Stimulated activated CD8-positive, alpha-beta memory T cell treated with anti-CD3 and anti-CD28 coated beads, Interleukin-2, amount 100 ng/mL, for 48 hours (primary cell): ENCODE measurements around the gene CTNND2.
"Not testable (repeated sequence)": the region's sequence is repeated elsewhere in the genome, so short reads cannot be mapped to it uniquely, and the experiment has no call there.

Source experiments
- DNase-seq, 2 donors: peaks; one replicate each; pipeline ENCODE4 v3.0.0-alpha.2; 2020; ENCODE audit warnings: low read depth in 2 of 2

The CTNND2 gene

DNA sequence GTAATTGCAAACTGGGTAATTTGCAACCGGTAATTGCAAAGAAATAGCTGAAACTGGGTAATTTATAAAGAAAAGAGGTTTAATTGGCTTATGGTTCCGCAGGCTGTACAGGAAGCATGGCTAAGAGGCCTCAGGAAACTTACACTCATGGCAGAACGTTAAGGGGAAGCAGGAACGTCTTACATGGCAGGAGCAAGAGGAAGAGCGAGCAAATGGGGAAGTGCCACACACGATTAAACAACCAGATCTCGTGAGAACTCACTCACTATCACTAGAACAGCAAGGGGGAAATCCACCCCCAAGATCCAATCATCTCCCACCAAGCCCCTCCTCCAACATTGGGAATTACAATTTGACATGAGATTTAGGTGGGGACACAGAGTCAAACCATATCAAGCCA lies 590.6 kb downstream of the CTNND2 start:
- not testable (repeated sequence) for DNase-seq

DNA sequence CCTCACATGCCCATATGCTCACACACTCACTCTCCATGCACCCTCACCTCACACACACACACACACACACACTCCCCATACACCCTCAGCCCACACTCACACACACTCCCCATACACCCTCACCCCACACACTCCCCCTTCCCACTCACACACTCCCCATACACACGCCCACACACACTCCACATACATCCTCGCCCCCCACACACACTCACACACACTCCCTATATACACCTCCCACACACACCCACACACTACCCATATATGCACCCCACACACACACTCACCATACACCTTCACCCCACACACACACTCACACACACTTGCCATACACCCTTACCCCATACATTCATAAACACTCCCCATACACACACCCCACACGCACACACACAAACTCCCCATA lies 592.5 kb downstream of the CTNND2 start:
- no peak for DNase-seq

DNA sequence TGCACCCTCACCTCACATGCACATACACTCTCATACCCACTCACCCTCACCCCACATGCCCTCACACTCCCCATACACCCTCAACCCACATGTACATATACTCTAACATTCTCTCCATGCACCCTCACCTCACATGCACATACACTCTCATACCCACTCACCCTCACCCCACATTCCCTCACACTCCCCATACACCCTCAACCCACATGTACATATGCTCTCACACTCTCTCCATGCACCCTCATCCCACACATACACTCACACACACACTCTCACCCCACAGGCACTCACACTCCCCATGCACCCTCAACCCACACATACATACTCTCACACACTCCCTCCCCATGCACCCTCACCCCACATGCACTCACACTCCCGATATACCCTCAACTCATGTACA lies 593.0 kb downstream of the CTNND2 start:
- DNase-seq = no peak

DNA sequence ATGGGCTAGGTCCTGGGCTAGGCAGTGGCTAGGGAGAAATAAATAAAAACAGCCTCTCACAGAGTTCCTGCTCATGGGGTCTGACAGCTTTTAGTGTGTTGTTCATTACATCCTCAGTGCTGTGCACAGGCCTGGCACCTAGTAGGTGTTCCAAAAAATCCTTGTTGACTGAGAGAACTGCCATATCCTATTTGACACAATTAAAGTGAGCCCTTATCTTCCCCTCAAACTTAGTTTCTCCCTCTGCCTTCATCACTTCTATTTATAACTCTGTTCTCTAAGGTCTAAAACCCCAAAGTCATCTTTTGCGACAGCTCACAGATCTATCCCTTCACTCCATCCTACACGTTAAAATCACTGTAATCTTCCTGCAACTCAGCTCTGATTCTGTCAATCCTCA lies 594.1 kb downstream of the CTNND2 start:
- DNase-seq = no peak

DNA sequence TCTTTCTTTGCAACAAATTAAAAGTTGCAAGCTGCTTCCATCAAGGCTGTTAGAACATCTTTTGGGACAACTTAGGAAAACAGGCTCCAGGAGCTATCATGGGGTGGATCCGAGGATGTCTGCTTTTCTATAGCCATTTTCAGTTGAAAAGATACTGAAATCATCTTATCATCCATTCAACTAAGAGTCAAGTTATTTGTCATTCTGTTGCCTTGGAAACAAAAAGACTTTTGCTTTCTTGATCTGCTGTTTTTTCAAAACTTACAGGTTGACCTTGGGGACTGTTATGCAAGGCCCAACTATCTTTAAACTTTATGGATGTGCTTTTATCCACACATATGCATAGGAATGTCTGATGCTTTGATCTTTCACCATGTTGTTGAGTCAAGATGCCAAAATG lies 597.9 kb downstream of the CTNND2 start:
- DNase-seq = no peak

DNA sequence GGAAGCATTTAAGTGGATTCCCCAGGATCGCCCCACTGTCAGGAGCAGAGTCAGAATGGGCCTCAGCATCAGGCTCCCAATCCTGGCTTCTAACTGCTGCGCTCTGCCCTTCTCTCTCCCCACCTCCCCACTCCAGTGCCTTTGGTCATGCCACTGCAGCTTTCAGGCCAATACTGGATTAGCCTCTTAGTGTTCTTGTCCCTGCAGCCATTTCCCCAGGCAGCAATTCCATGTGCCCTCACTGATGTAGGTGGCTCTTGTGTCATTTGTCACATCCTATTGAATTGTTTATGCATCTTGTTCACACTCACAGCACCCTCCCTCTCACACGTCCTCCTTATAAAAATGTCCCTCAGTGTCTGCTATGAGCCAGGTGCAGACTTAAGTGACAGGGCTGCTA lies 599.0 kb downstream of the CTNND2 start:
- no peak for DNase-seq

DNA sequence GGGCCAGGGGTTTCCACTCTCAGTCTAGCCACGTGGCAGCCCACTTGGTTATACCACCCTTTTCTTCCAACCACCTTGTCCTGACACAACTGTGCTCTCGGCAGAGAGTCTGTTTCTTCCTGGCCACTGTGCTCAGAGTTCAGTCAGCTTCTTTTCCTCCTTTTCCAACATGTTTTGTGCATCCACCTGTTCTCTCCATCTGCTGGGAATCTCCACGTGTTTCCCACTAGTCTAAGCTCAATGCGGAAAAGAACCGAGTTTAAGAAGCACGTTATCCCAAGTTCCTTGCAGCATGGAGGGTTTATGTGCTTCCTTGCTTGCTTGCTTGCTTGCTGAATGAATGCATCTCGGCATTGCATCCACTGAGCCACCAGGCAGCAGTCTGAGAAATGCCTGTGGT lies 599.6 kb downstream of the CTNND2 start:
- DNase-seq = no peak

DNA sequence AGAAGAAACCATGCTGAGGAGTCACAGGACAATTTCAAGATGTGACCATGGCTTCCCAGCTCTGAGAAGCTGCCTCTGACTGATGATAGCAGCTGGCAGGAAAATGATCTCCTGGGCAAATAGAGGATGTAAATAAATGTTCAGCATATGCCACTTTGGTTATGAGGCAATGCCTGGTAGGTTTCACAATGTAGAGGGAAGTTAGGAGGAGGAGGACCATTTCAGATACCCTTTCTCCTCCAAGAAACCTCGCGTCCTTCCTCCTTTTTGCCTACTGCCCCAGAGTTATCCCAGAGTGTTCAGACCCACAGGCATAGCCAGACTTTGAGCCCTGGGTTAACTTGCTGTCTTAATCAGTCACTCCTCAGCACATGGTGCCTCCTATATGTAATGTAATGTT lies 601.6 kb downstream of the CTNND2 start:
- DNase-seq = no peak

DNA sequence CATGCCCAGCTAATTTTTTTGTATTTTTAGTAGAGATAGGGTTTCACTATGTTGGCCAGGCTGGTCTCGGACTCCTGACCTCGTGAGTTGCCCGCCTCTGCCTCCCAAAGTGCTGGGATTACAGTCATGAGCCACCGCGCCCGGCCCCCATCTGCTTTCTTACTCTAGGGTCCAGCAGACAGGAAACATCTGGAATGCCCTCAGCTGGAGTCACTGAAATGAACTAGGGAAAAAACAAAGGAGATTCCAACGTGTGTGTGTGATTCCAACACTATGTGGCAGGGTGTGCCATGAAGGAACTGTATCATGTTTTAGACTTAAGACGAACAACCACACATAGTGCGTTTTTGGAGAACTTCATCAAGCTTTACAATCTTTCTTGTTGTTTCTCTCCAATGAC lies 603.1 kb downstream of the CTNND2 start:
- no peak for DNase-seq

DNA sequence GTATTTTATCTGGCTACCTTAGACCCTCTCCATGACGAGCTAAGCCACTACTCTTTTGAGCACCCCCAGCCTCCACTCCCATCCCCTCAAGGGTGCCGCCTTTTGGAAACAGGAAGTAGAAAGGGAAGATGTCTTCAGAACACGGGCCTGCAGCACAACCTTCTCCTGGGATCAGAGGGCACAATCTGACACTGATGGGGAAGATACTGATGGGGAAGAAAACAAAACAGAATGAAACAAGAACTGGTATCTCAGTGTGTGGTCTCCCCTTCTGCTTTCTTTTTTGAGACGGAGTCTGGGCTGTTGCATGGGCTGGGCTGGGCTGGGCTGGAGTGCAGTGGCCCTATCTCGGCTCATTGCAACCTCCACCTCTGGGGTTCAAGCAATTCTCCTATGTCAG lies 603.5 kb downstream of the CTNND2 start:
- DNase-seq = no peak

DNA sequence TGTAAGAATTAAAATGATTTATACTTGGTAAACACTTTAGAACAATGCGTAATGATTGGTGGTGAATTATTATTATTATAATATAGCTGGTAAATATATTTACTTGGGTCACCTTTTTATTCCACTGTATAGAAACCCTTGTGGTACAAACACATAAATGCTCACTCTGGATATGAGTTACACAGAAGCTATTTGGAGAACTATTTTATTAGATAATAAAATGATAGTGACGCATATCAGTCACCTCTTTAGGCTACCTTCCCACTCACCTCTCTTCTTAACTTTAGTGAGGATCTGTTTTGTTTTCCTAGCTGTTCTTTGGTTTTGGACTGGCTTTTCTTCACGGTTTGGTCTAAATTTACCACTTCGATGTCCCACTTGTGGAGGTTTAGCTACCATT lies 605.4 kb downstream of the CTNND2 start:
- DNase-seq = no peak

DNA sequence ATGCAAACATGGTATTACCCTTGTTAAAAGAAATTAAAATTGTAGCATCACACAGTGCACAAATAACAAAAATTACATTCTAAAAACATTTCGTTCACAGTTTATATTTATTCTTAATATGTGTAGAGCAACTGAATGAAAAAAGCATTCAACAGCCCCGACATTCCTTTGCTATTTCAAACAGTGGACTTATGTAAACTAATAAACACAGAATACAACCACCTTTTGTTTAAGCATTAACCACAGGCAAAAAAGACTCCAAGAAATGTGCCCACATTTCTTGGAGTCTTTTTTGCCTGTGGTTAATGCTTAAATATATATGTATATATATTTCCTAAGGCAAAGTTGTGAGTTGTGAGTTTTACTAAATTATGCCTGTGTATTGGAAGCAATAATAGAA lies 610.7 kb downstream of the CTNND2 start:
- DNase-seq = no peak

DNA sequence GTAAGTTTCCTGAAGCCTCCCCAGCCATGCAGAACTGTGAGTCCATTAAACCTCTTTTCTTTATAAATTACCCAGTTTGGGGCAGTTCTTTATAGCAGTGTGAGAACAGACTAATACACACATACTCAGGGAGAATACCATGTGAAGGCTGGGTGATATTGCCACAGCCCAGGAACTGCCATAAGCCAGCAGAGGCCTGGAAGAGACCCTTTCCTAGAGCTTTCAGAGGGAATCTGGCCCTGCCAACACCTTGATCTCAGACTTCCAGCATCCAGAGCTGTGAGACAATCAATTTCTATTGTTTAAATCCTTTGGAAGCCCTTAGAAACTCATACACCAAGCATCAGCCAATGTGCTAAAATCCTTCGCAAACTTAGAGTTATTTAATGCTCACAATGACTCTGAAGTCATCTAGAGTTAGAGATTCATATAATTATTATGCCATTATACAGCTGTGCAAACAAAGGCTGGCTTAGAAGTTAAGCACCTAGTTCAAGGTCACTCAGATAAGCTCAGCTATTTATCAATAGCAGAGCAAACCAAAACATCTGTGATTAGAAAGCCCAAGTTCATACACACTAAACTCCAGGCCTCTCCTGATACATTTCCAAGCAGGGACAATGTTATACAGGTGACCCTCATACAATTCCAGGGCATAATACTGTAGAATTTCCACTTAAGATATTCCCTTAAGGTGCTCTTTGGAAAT lies 611.4 kb downstream of the CTNND2 start:
- DNase-seq = no peak

DNA sequence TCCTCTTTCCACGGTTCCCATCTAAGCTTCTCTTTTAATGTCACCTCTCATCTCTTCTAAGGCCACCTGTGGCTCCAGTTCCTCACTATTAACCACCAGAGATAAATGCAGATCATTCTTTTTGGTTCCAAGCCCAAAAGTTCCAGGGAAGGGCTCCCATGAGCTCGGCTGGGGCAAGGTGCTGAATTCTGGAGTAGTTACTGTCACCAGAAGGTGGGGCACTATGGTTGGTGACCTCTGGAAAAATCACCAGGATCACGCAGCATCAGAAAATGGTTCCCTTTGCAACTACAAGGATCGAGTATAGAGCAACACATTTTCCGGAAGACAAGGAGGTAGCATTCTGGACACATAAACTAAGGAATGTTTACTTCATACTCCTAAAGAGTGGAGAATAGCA lies 614.5 kb downstream of the CTNND2 start:
- no peak for DNase-seq

DNA sequence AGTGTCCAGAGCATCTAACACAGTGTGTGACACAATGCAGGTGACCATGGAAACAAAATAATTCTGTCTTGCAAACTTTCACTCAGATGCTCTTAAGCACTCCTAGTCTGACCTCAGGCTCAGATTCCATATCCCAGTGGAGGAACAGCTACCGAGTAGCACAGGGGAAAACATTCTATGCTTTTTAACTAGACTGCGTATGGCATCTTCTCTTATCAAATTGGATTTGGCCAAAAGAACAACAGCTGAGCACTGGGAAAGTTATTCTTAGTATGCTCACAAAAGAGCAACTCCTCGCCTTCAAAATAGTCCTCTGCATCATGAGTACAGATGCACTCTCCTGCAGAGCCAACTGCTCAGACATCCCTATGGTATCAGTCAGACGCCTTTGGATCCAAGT lies 615.0 kb downstream of the CTNND2 start:
- no peak for DNase-seq

DNA sequence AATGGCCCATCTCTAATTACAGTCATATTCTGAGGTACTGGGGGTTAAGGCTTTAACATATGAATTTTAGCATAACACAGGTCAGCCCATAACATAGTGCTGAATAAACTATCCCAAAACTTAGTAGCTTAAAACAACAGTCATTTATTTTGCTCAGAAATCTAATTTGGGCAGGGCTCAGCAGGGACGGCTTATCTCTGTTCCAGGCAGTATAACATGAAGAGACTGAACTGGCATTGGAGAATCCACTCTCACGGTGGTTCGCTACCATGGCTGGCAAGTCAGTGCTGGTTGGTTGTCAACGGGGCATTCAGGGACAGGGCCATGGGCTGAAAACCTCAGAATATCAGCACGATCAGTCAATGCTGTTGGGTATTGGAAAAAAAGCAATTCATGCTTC lies 622.4 kb downstream of the CTNND2 start:
- no peak for DNase-seq

DNA sequence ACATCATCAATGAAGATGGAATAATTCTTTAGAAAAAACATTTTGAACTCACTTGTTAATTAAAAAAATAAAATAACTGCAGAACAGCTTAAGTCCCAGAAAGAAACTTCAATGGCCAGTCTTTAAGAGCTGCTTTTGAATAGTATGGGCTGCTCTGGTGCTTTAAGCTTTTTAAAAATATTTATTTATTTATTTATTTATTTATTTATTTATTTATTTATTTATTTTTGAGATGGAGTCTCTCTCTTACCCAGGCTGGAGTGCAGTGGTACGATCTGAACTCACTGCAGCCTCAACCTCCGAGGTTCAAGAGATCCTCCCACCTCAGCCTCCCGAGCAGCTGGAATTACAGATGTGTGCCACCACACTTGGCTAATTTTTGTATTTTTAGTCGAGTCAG lies 626.9 kb downstream of the CTNND2 start:
- no peak for DNase-seq

DNA sequence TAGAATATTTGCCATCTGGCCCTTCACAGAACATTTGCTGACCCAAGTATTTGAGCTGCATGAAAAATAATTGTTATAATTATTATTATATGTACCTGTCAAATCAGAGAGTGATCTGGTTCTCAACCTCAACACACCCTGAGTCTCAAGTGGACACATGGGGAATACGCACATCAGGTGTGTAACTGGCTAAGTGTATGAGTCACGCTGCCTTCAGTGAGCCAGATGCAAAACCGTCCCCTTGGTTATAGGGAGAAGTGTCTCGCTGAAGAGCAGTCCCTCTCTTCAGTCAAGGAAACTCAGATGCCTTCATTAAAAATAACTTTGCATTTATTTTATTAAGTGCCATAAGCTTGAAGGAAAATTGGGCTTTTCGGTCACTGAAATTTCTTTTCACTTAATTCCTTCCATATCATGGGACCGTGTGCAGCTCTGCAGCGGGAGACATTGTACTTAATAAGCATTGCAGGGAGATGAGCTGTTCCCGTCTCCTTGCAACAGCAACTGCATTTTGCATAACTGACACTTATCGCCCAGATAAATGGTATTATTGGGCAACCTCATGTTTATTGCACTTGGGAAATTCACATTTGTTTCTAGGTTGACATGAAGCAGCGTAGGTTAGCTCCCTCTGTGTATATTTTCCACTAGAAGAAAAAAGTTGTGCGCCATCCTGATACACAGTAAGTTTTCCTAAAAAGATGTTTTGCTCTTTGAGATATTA lies 630.9 kb downstream of the CTNND2 start:
- DNase-seq = no peak

DNA sequence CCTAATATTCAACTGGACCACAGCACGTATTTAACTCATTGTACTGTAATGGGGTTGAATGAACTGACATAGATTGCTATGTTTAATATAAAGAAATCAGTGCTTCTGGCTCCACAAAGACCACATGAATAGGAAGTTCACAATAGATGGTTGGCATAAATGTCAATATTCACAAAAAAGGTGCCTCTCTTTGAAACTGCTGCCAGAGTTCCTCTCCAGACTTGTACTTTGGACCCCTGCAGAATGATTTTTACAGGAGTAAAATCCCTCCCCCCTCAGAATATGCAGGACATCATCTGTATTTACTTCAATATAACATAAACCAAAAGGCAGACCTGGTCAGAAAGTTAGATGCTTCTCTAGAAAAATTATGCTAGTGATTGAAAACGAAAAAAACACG lies 634.7 kb downstream of the CTNND2 start:
- no peak for DNase-seq

DNA sequence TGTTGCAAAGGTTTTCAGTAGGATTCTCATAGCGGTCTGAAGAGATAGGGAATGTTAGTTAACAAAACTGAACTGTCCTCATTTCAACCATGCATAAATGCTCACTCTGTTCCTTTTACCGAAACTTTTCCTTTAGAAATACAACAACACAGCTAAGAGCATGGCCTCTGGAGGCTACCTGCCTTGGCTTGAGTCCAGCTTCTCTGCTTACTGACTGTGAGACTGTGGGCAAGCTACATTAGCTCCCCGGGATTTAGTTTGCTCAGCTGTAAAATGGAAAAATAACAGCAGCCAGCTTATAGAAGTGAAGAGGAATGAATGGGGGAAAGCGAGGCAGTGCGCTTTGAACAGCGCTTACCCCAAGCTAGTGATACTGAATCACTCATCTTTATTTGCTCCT lies 635.4 kb downstream of the CTNND2 start:
- DNase-seq = no peak

DNA sequence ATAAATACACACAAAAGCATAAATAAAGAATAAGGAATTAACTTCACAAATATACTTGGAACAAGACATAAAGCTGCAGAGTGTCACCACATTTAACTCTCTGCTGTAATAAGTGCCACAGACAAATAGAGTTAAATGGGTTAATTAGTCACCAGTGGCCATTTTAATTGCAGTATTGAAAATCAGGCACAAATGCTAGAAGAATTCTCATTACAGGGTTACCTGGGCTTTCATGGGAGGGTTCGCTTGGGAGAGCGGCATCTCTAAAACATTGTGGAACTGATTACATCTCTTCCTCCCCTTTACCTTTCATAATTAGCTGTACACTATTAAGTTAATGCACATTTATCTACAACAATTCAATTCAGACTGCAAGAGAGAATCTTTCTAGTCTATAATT lies 637.9 kb downstream of the CTNND2 start:
- DNase-seq = no peak

DNA sequence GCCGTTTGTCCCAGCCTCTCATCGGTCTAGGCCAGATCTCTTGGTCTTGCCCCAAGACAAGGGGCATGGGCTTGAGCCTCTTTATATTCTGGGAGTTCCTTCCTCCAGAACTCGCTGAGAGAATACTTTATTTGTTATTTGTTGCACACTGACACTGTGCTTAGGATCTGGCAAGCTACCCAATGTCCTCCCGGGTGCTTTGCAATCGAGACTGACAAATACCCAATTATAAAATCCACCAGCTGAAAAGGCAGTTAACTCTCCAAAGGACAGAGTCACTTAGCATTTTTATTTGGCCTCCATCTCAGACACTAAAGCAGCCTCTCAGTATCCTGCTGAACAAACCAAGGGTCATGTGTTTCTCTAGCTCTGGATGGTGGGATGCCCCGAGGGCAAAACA lies 643.0 kb downstream of the CTNND2 start:
- DNase-seq = no peak

DNA sequence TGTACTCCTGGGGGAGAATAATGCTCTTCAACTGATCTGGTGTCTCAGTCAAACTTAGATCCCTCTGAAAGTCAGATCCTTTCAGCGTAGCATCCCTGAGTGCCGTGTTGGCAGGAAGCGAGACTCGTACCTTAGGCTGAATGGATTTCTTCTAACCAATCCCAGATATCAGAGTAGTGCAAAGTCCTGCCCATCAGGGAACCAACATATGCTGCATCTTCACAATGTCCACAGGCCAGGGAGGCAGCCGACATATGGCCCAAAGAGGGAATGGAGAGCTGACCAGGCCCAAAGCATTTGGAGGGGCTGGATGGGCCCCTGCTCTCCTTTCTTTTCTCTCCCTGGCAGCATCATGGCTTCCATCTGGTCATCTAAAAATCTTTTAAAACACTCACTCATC lies 646.2 kb downstream of the CTNND2 start:
- no peak for DNase-seq

DNA sequence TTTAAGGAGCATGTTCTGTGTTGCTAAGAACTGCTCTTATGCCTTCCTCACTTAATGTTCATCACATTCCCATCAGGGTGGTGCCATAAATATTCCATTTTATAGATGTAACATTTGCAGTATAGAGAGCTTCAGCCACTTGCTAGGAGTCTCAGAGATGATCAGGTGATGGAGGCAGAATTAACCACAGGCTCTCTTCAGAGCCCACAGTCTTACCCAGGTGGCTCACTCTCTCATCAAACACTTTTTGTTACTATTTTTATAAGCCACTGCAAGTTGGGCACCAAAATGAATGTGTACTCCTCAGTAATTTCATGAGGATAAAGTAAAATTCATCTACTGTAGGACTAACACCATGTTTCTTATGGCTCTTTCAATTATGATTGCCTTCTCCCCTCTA lies 651.7 kb downstream of the CTNND2 start:
- DNase-seq = no peak
